ENCODE data around the gene KCNA5.
A peak's percentile ranks its signal among the peaks of the same experiment; 100 is the strongest.

The KCNA5 gene

GRCh38 chr12:5070090-5070489 is 26.4 kb downstream of the KCNA5 start:
- H4K20me1 ChIP-seq (ENCODE audit: insufficient read depth, low read length), result no peaks in the 10 kb centered on the region
- no peaks in the 10 kb centered on the region for H3K36me3 ChIP-seq (ENCODE audit: insufficient read depth, low read length)
- H3K79me2 ChIP-seq (ENCODE audit: insufficient read depth, low read length), result no peaks in the 10 kb centered on the region
- no peak overlapping the region for H3K27ac ChIP-seq (ENCODE audit: low read length)
- H3K4me1 ChIP-seq (ENCODE audit: insufficient read depth, low read length), result no peaks in the 10 kb centered on the region
- H3K4me2 ChIP-seq (ENCODE audit: insufficient read depth, low read length), result no peak overlapping the region
- no peak overlapping the region for H3K4me3 ChIP-seq (ENCODE audit: low read depth in 1 of 2, low read length in 2 of 2)
- ATAC-seq (ENCODE audit: insufficient read depth, low read depth), result no peak
- no peaks in the 10 kb centered on the region for H3K9me3 ChIP-seq (ENCODE audit: insufficient read depth, low read length, severe bottlenecking)
- H3K9ac ChIP-seq (ENCODE audit: low read depth, low read length), result no peak overlapping the region
- no peak for DNase-seq
- H2AFZ ChIP-seq (ENCODE audit: low read depth, low read length), result no peak overlapping the region
- TF ChIP-seq CTCF (IDR thresholded peaks at IDR 0.05; ENCODE audit: borderline replicate concordance, extremely low read depth, low read length, poor library complexity, severe bottlenecking) (no peak), EZH2 (IDR thresholded peaks at IDR 0.05; ENCODE audit: borderline replicate concordance, low read depth, low read length, severe bottlenecking) (no peak)
- peaks cover 11% of the 10 kb centered on the region for H3K27me3 ChIP-seq (ENCODE audit: insufficient read depth, low read length, poor library complexity)

- H3K27me3 ChIP-seq (ENCODE audit: insufficient read depth, low read length, poor library complexity), result peaks cover 10% of the 10 kb centered on the region
- no peaks in the 10 kb centered on the region for H3K79me2 ChIP-seq (ENCODE audit: insufficient read depth, low read length)
- no peak overlapping the region for H3K9ac ChIP-seq (ENCODE audit: low read depth, low read length)
- no peak overlapping the region for H2AFZ ChIP-seq (ENCODE audit: low read depth, low read length)
- ATAC-seq (ENCODE audit: insufficient read depth, low read depth) (no peak), DNase-seq (no peak)
- H3K9me3 ChIP-seq (ENCODE audit: insufficient read depth, low read length, severe bottlenecking), result no peaks in the 10 kb centered on the region
- no peak overlapping the region for H3K4me3 ChIP-seq (ENCODE audit: low read depth in 1 of 2, low read length in 2 of 2)
- H3K27ac ChIP-seq (ENCODE audit: low read length), result no peak overlapping the region
- no peaks in the 10 kb centered on the region for H3K36me3 ChIP-seq (ENCODE audit: insufficient read depth, low read length)
- no peaks in the 10 kb centered on the region for H3K4me1 ChIP-seq (ENCODE audit: insufficient read depth, low read length)
- no peaks in the 10 kb centered on the region for H4K20me1 ChIP-seq (ENCODE audit: insufficient read depth, low read length)
- no peak overlapping the region for H3K4me2 ChIP-seq (ENCODE audit: insufficient read depth, low read length)
- TF ChIP-seq EZH2 (IDR thresholded peaks at IDR 0.05; ENCODE audit: borderline replicate concordance, low read depth, low read length, severe bottlenecking) (no peak), CTCF (IDR thresholded peaks at IDR 0.05; ENCODE audit: borderline replicate concordance, extremely low read depth, low read length, poor library complexity, severe bottlenecking) (no peak)
These were observed 27.8 kb downstream of the KCNA5 start for GRCh38 chr12:5071496-5071895.

- Histone ChIP-seq H3K4me3 (ENCODE audit: low read depth in 1 of 2, low read length in 2 of 2) (no peak overlapping the region), H3K9ac (ENCODE audit: low read depth, low read length) (no peak overlapping the region), H3K27me3 (ENCODE audit: insufficient read depth, low read length, poor library complexity) (peaks cover 8% of the 10 kb centered on the region), H2AFZ (ENCODE audit: low read depth, low read length) (no peak overlapping the region), H3K9me3 (ENCODE audit: insufficient read depth, low read length, severe bottlenecking) (no peaks in the 10 kb centered on the region), H3K27ac (ENCODE audit: low read length) (no peak overlapping the region), H4K20me1 (ENCODE audit: insufficient read depth, low read length) (no peaks in the 10 kb centered on the region), H3K36me3 (ENCODE audit: insufficient read depth, low read length) (no peaks in the 10 kb centered on the region), H3K79me2 (ENCODE audit: insufficient read depth, low read length) (no peaks in the 10 kb centered on the region), H3K4me2 (ENCODE audit: insufficient read depth, low read length) (no peak overlapping the region), H3K4me1 (ENCODE audit: insufficient read depth, low read length) (no peaks in the 10 kb centered on the region)
- ATAC-seq (ENCODE audit: insufficient read depth, low read depth), result no peak
- DNase-seq, result no peak
- TF ChIP-seq EZH2 (IDR thresholded peaks at IDR 0.05; ENCODE audit: borderline replicate concordance, low read depth, low read length, severe bottlenecking) (no peak), CTCF (IDR thresholded peaks at IDR 0.05; ENCODE audit: borderline replicate concordance, extremely low read depth, low read length, poor library complexity, severe bottlenecking) (no peak)
These were observed 28.6 kb downstream of the KCNA5 start for GRCh38 chr12:5072311-5072710.

GRCh38 chr12:5073054-5073453 is 29.4 kb downstream of the KCNA5 start:
- Histone ChIP-seq H3K36me3 (ENCODE audit: insufficient read depth, low read length) (no peaks in the 10 kb centered on the region), H3K4me1 (ENCODE audit: insufficient read depth, low read length) (no peaks in the 10 kb centered on the region), H4K20me1 (ENCODE audit: insufficient read depth, low read length) (no peaks in the 10 kb centered on the region), H3K79me2 (ENCODE audit: insufficient read depth, low read length) (no peaks in the 10 kb centered on the region), H3K4me3 (ENCODE audit: low read depth in 1 of 2, low read length in 2 of 2) (no peak overlapping the region), H3K27me3 (ENCODE audit: insufficient read depth, low read length, poor library complexity) (peaks cover 8% of the 10 kb centered on the region), H3K9ac (ENCODE audit: low read depth, low read length) (no peak overlapping the region), H3K27ac (ENCODE audit: low read length) (no peak overlapping the region), H3K4me2 (ENCODE audit: insufficient read depth, low read length) (no peak overlapping the region), H2AFZ (ENCODE audit: low read depth, low read length) (no peak overlapping the region), H3K9me3 (ENCODE audit: insufficient read depth, low read length, severe bottlenecking) (no peaks in the 10 kb centered on the region)
- DNase-seq (no peak), ATAC-seq (ENCODE audit: insufficient read depth, low read depth) (no peak)
- TF ChIP-seq CTCF (IDR thresholded peaks at IDR 0.05; ENCODE audit: borderline replicate concordance, extremely low read depth, low read length, poor library complexity, severe bottlenecking) (peak; percentile 40), EZH2 (IDR thresholded peaks at IDR 0.05; ENCODE audit: borderline replicate concordance, low read depth, low read length, severe bottlenecking) (no peak)
